ENCODE results near the gene ALLC. TPM values are rescaled to one million over a fixed set of nuclear protein-coding genes. Genes with fewer than 3 reads are reported as not detected.

The ALLC gene
- total RNA-seq, 4 donors from 2014 or later = not detected

GRCh38 chr2:3725458-3726250 is 67.7 kb downstream of the ALLC start:
- no peak overlapping the region for H3K4me3 ChIP-seq
- H3K27ac ChIP-seq = no peak overlapping the region
- no peaks in the 10 kb centered on the region for H3K9me3 ChIP-seq
- no peak for TF ChIP-seq POLR2A (IDR thresholded peaks at IDR 0.05)
- TF ChIP-seq CTCF (IDR thresholded peaks at IDR 0.05) = no peak
- H3K27me3 ChIP-seq = no peaks in the 10 kb centered on the region
- H3K4me1 ChIP-seq = no peaks in the 10 kb centered on the region
- no peaks in the 10 kb centered on the region for H3K36me3 ChIP-seq
- no peak for DNase-seq

GRCh38 chr2:3726511-3726910 is 68.5 kb downstream of the ALLC start:
- TF ChIP-seq POLR2A (IDR thresholded peaks at IDR 0.05) (no peak), CTCF (IDR thresholded peaks at IDR 0.05) (no peak)
- Histone ChIP-seq H3K27me3 (no peaks in the 10 kb centered on the region), H3K4me1 (no peaks in the 10 kb centered on the region), H3K36me3 (no peaks in the 10 kb centered on the region), H3K4me3 (no peak overlapping the region), H3K27ac (no peak overlapping the region), H3K9me3 (no peaks in the 10 kb centered on the region)
- no peak for DNase-seq

- no peak overlapping the region for H3K27ac ChIP-seq
- no peaks in the 10 kb centered on the region for H3K4me1 ChIP-seq
- TF ChIP-seq POLR2A (IDR thresholded peaks at IDR 0.05) = no peak
- no peak for TF ChIP-seq CTCF (IDR thresholded peaks at IDR 0.05)
- H3K36me3 ChIP-seq = no peaks in the 10 kb centered on the region
- H3K4me3 ChIP-seq = no peak overlapping the region
- no peaks in the 10 kb centered on the region for H3K27me3 ChIP-seq
- DNase-seq = no peak
- H3K9me3 ChIP-seq = no peaks in the 10 kb centered on the region
Measured at GRCh38 chr2:3727397-3728045, 69.5 kb downstream of the ALLC start.

DNA sequence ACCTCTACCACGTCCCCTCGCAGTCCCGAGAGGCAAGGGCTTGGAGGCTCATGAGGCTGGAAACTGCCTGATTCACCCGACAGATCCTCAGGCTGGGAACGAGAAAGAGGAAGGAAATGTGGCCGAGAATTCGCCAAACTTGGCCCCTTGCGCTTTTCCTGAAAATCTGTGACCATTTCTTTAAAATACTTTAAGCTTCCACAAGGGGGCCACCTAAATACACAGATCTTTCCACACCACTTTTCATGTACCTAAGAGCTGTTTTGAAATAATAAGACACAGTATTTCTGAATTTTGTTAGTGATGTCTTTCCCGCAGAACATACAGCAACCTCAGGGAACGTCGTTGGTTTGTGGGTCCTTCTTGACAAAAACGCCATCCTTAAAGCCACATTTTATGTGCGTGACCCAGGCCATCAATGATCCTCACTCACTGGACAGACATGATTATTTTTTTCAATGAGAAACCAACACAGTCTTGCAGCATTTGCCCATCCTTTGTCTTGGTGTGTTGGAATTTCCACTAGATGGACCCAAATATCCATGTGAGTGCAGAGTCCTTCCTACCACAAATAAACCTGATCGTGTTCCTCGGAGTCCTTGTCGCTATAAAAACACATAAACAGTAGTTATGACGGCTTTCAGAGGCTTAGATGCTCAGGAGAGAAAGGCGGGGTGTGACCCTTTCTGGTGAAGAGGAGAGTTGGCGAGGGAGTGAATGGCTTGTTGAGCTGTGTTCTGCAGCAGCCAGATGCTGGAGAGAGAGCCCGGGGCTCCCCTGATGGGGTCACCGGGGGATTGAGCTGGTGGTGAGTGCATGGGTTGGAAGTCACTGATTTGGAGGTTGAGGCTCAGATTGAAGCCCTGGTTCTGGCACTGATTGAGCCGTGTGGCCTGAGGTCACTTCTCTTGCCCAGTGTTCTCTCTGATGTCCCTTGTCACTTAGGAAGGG is 70.4 kb downstream of the ALLC start:
- no peaks in the 10 kb centered on the region for H3K4me1 ChIP-seq
- TF ChIP-seq CTCF (IDR thresholded peaks at IDR 0.05) (peak; percentile 3 to 48 (median 40)), POLR2A (IDR thresholded peaks at IDR 0.05) (no peak)
- H3K27me3 ChIP-seq = no peaks in the 10 kb centered on the region
- no peaks in the 10 kb centered on the region for H3K9me3 ChIP-seq
- H3K27ac ChIP-seq = no peak overlapping the region
- DNase-seq = no peak
- H3K36me3 ChIP-seq = no peaks in the 10 kb centered on the region
- no peak overlapping the region for H3K4me3 ChIP-seq

DNA sequence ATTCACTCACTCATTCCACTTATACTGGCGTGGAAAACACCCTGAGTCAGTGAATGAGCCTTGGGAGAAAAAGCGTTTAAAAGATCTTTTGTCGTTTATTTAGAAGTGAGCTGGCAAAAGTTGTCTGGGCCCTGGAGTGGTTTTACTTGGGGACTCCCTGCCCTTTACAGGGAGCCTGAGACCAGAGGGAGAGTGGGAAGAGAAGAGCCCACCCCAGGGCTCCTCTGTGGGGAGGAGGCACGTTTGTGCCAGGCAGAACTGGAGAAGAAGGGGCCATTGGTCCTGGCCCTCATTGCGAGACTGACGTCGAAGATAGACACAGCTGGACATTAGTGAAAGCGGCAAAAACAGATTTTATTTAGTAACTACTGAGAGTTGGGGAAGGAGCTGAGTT is 71.1 kb downstream of the ALLC start:
- H3K27me3 ChIP-seq = no peaks in the 10 kb centered on the region
- no peak overlapping the region for H3K4me3 ChIP-seq
- no peaks in the 10 kb centered on the region for H3K9me3 ChIP-seq
- no peak overlapping the region for H3K27ac ChIP-seq
- H3K36me3 ChIP-seq = no peaks in the 10 kb centered on the region
- DNase-seq = no peak
- H3K4me1 ChIP-seq = no peaks in the 10 kb centered on the region
- TF ChIP-seq POLR2A (IDR thresholded peaks at IDR 0.05) (no peak), CTCF (IDR thresholded peaks at IDR 0.05) (no peak)
